GM21786 (cell line): ENCODE data around the gene KRI1.

Experiments used
- ATAC-seq: cut with Tn5 transposase; IDR thresholded peaks from one replicate; pipeline ENCODE4 v1.9.1; 2021; ENCODE audit not compliant: unreplicated experiment

KRI1 gene

DNA sequence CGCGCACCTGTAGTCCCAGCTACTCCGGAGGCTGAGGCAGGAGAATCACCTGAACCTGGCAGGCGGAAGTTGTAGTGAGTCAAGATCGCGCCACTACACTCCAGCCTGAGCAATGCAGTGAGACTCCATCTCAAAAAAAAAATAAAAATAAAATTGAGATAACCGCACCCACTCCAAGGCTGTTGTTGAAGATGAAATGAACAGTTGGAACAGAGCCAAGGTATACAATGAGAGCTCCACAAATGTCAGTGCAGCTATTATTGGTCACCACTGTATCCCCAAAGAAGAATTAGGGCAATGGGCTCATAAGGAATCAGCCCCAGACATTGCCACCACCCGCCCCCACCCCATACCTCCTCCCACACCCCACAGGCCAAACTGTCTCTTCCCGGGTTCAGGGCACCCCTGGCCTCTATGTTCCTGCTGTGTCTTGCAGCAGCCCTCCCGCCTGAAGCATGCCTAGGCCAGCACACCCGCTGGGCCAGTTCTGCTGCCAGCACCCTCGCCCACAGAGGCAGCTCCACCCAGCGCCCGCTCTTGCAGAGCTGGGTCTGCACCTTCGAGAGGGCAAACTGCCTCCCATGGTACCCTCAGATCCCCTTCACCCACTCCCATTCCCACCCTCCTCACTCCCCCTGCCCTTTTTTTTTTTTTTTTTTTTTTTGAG lies 45.0 kb downstream of the KRI1 start:
- ATAC-seq, result no peak

- ATAC-seq, result no peak
Measured at GRCh38 chr19:10519421-10519820, 46.4 kb downstream of the KRI1 start.

DNA sequence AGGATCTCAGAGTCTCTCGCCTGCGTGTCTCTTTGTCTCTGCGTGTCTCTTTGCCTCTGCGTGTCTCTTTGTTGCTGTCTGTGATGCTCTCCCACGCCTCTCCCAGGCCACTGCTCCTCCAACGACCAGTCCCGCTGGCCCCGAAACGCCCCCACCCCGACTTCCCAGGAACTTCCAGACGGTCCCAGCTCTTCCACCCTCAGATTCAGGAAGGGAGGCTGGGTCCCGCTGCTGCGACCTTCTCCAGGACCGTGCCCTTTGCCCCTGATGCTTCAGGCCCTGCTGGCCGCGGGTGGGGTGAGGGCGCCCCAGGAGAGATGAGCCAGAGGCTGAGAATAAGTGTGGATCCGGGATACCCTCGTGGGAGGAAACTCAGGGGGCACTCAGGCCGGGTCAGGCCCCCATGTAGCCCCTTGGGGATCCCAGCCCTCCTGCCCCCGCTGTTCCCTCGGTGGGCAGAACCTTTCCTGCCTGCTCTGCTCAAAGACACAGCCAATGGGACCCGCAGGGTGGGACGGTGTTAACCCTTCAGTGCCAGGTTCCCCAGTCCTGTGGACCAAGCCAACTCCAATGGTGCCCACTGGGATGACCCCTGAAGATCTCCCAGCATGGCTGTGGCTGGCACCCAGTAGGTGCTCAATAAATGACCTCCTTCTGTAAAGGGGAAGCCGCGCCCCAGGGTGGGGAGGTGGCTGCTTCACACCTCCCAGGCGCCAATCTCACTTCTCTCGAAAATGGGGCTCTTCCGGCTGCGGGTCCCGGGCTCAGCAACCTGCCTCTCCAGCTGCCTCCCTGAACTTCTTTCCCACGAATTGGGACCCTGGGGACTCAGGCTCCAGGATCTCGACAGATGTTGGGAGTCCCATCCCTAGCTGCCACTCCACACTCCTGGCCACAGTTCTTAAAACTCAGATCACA lies 47.1 kb downstream of the KRI1 start:
- no peak for ATAC-seq

DNA sequence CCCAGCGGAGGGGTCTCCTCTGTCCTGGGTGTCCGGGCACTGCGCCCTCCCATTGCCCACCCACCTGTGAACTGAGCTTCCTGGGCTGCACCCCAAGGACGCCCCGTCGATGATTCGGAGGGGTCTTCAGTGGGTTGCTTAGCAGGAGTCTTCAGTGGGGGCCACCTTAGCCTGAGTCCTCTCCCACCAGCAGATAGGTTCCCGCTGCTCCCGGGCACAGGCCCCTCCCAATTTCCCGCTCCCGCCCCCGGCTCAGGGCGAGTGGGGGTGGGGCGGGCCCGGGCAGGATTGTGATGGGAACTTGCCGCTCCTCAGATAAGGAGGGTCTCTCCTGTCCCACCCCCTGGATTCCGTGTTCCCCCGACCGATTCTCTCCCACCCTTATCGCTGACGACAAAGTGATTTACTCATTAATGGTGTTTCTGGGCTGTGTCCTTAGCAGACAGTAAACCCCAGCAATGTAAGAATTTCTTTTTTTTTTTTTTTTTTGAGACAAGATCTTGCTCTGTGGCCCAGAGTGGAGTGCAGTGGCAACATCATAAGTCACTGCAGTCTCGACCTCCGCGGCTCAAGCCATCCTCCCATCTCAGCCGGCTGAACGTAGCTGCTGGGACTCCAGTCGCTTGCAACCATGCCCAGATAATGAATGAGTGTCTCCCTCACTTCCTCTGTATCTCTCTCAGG lies 47.9 kb downstream of the KRI1 start:
- no peak for ATAC-seq

DNA sequence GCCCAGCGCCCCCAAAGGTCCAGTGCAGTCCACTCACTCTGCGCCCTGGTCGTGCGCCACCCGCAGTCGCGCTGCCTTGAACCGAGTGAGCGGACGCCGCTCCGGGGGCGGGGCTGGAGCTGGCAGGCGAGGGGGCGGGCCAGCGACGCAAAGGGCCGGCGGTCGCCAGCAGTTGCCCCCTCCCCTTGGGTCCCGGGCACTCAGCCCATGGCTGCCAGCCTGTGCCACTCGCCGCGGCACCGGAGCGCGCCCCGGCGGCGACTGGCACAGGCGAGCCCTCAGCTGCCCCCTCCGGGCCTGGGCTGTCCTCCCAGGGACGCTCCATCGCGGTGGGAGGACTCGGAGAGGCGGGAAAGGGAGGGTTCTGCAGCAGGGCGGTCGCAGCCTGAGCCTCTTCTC lies 48.5 kb downstream of the KRI1 start, which contains the start of gene S1PR5:
Gene S1PR5, minus strand, starts transcription at position 87 of the 399 bp plus-strand sequence. CDS start 2,436 bp downstream, outside the sequence.
- no peak for ATAC-seq

DNA sequence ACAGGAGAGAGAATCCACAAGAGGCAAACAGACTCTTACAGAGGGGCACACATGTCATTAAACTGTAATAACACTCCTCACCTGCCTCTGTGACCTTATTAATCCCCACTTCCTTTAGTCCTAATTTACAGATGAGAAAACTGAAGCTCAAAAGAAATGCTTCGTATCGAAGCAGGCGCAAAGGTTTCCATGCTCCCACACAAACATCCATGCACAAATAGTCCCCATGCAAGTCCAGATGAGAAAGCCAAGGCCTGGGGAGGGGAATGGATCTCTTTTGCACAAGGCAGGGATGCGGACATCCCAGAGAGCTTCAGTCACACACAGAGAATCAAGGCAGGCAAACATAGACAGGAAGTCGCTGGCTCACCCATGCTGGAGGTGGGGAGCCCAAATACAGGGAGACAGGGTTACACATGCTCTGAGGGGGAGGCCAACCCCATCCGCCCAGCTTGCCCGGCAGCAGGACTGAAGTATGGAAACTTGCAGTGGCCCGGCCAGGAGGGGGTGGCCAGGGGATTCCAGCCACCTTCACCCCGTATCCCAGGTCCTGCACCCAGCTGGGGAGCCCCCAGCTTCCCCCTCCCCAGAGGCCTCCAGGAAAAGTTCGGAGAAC lies 49.0 kb downstream of the KRI1 start:
- no peak for ATAC-seq

DNA sequence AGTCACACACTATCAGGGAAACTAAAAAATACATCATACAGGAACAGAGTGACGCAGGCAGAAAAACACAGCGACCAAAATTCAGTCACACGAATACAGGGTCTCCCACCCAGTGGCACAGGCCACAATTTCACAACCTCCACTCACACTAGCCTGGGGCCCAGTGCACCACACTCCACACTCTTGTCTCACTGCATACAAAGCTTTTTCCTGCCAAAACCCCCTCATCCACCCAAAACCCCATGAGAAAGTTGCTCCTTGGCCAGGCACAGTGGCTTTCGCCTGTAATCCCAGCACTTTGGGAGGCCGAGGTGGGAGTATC lies 49.8 kb downstream of the KRI1 start:
- ATAC-seq, result no peak

DNA sequence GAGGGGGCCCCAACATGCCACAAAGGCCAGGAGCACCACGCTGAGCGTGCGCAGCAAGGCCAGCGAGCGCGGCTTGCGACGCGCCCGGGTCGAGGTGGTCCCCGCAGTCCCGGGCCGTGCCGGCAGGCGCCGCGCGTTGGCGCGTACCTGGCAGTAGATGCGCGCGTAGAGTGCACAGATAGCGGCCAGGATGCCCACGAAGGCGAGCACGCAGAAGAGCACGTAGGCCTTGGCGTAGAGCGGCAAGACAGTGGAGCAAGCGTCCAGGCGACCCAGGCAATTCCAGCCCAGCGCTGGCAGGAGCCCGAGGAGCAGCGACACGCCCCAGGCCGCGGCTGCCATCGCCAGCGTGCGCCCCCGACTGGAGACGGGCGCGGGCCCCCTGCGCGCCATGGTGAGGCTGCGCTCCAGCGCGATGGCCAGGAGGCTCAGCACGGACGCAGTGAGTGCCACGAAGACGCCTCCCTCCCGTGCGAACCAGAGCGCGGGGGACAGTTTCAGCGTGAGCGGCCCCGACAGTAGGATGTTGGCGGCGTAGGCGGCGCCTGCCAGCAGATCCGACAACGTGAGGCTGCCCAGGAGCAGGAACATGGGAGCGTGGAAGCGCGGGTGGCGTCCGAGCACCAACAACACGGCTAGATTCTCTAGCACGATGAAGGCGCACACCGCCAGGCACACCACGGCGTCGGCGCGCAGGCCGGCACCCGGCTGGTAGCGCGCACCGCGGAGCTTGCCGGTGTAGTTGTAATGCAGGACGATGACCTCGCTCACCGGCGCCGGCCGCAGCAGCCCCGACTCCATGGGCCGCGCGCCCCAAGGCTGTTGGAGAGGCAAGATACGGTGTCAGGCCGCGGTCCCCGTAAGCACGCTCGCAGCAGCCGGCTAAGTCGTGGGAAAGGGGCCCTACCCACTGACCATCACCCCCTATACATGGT lies 51.3 kb downstream of the KRI1 start:
- no peak for ATAC-seq

DNA sequence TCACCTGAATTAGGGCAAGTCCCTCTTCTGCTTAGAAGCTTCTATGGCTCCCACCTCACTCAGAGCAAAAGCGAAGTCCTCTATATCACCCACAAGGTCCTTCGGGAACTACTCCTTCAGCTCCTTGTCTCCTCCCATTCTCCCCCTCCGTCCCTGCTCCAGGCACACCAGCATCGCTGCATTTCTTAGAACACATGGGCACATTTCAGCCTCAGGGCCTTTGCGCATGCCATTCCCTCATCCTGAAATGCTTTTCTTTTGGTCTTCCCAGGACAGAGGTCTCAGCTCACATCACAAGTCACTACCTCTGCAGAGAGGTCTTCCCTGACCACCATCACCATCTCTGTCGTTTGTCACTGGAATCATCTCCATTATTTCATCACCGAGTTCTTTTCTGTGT lies 52.6 kb downstream of the KRI1 start:
- no peak for ATAC-seq

GRCh38 chr19:10510301-10510802 lies 55.5 kb downstream of the KRI1 start:
- no peak for ATAC-seq

DNA sequence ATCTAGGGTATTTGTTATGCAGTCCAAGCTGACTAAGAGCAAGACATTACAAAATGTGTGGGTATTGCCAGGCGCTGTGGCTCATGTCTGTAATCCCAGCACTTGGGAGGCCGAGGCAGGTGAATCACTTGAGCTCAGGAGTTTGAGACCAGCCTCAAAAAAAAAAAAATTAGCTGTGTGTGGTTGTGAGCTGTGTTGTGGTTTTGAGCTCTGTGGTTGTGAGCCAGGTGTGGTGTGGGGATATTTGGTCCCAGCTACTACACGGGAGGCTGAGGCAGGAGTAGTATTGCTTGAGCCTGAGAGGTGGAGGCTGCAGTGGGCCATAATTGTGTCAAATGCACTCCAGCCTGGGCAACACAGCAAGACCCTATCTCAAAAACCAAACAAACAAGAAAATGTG lies 57.1 kb downstream of the KRI1 start:
- ATAC-seq, result no peak

- no peak for ATAC-seq
Measured at GRCh38 chr19:10508036-10508435, 57.8 kb downstream of the KRI1 start.

GRCh38 chr19:10505583-10506229 lies 60.1 kb downstream of the KRI1 start:
- ATAC-seq, result no peak
